Stomach (tissue), 4 donors: Measurements from ENCODE around the gene HLCS.

Experiments used
- POLR2A ChIP-seq, 4 donors: fragments of 450-650 bp; IDR thresholded peaks; one replicate each; pipeline ENCODE4 v1.6.1; 2016; ENCODE audit warnings: antibody characterized with exemption in 4 of 4, control low read depth in 2 of 4, mild to moderate bottlenecking in 1 of 4, moderate library complexity in 1 of 4
- TF ChIP-seq, protein P1 (sequence below), 7 experiments: fragments of 450-650 bp in 4 of 7; fragments of 200-600 bp in 3 of 7; sonication (generic) in 3 of 7; IDR thresholded peaks; one replicate each; pipeline ENCODE4 v1.5.1; 2016 to 2019; ENCODE audit warnings: antibody characterized with exemption in 7 of 7, control low read depth in 2 of 7, mild to moderate bottlenecking in 1 of 7

DNA sequence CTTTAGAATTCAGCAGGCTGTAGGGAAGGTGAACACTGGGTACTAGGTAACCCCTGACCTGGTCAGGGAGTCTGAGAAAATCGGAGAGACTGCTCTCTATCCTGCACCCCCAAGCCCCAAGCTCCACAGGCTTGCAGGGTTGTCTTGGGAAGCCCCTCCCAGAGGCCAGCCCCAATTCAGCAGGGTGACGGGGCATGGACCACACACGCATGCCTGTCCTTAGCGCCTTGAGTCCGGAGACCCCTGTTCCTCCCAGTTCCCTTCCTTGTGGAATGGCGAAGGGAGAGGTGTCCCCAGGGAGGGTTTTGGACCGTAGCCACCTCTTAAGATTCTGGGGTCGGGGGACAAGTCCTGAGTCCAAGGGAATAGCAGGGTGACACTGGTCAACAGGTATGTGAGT is 116.1 kb downstream of the HLCS start:
- TF ChIP-seq, protein P1, sequence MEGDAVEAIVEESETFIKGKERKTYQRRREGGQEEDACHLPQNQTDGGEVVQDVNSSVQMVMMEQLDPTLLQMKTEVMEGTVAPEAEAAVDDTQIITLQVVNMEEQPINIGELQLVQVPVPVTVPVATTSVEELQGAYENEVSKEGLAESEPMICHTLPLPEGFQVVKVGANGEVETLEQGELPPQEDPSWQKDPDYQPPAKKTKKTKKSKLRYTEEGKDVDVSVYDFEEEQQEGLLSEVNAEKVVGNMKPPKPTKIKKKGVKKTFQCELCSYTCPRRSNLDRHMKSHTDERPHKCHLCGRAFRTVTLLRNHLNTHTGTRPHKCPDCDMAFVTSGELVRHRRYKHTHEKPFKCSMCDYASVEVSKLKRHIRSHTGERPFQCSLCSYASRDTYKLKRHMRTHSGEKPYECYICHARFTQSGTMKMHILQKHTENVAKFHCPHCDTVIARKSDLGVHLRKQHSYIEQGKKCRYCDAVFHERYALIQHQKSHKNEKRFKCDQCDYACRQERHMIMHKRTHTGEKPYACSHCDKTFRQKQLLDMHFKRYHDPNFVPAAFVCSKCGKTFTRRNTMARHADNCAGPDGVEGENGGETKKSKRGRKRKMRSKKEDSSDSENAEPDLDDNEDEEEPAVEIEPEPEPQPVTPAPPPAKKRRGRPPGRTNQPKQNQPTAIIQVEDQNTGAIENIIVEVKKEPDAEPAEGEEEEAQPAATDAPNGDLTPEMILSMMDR (IDR thresholded peaks at IDR 0.05) = no peak
- TF ChIP-seq POLR2A (IDR thresholded peaks at IDR 0.05) = no peak
